H1 (cell line): ENCODE results near the gene DHX29.

Experiments used
- CHD1 ChIP-seq: IDR thresholded peaks from 2 replicates; pipeline ENCODE4 v1.6.1; 2012; ENCODE audit warnings: low read depth, low read length, improper control_type of control experiment
- TF ChIP-seq, protein P1 (sequence below): IDR thresholded peaks from 2 replicates; pipeline ENCODE4 v1.6.1; 2012; ENCODE audit warnings: inconsistent platforms
- TF ChIP-seq, protein P2 (sequence below): IDR thresholded peaks from 2 replicates; pipeline ENCODE4 v1.6.1; 2012; ENCODE audit warnings: low read length, inconsistent platforms

DNA sequence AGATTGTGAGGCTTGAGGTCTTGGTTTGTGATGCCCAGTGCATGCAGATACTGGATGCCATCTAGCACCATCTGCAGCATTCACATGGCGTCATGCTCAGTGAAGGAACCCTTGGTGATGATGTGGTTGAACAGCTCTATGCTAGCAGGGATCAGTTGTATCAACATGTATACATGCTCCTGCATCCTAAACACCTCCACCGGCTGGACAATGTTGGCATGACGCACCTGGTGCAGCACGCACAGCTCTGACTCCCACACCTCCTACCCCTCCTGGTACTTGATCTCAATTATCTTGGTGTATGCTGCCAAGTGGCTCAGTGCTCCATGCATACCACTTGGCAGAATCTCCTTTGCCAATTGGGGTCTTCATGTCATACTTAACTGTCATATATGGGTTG, 49.4 kb upstream of the DHX29 start:
- TF ChIP-seq, protein P1, sequence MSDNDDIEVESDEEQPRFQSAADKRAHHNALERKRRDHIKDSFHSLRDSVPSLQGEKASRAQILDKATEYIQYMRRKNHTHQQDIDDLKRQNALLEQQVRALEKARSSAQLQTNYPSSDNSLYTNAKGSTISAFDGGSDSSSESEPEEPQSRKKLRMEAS, result no peak
- TF ChIP-seq, protein P2, sequence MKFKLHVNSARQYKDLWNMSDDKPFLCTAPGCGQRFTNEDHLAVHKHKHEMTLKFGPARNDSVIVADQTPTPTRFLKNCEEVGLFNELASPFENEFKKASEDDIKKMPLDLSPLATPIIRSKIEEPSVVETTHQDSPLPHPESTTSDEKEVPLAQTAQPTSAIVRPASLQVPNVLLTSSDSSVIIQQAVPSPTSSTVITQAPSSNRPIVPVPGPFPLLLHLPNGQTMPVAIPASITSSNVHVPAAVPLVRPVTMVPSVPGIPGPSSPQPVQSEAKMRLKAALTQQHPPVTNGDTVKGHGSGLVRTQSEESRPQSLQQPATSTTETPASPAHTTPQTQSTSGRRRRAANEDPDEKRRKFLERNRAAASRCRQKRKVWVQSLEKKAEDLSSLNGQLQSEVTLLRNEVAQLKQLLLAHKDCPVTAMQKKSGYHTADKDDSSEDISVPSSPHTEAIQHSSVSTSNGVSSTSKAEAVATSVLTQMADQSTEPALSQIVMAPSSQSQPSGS, result no peak
- no peak for TF ChIP-seq CHD1
